ENCODE results near the gene GSG1L.

DNA sequence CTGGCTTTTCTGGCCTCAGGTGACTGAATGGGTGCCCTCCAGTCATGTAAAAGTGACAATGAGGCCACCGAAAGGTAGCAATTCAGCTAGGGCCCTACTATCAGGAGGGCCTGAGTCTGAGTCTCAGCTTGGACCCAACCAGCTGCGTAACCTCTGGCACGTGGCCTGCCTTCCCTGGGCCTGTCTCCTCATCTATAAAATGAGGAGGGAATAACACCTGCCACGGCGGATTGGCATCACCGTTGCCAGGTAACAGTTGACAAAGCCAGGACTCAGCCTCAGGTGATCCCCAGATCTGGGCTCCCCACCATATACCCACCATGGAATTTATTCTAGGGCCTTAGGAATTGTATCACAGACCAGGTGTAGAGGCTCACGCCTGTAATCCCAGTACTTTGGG, 296.4 kb downstream of the GSG1L start:
- TF ChIP-seq POLR2A (IDR thresholded peaks at IDR 0.05; ENCODE audit: low read length), result no peak
- TF ChIP-seq GATA1 (IDR thresholded peaks at IDR 0.05; ENCODE audit: low read depth, low read length), result no peak

All from erythroblast (primary cell).